Measurements from ENCODE around the gene NINJ2. TPM values are rescaled to one million over a fixed set of nuclear protein-coding genes. Genes with fewer than 3 reads are reported as not detected.

The NINJ2 gene
- total and polyA plus RNA-seq, 12 donors, result 1.1 to 9.1 (median 2.0) TPM

- DNase-seq, result peak in 6 of 7 donors; percentile 53 to 77 (median 60)
- Histone ChIP-seq H3K4me3 (no peak overlapping the region), H3K27ac (no peak overlapping the region), H3K36me3 (replicated peaks in 1 of 2) (no peaks in the 10 kb centered on the region), H3K4me1 (replicated peaks in 1 of 2) (peaks cover 0 to 15% of the 10 kb centered on the region in 2 donors), H3K9me3 (replicated peaks in 1 of 3) (no peaks in the 10 kb centered on the region), H3K27me3 (no peaks in the 10 kb centered on the region)
- intact Hi-C loops (cut with DNase I), result loop anchor here in 1 of 2 donors (5.0 kb wide), 1 partner anchor 104 kb away; no protein-coding TSS in a partner anchor
- 58 to 62% (median 61%) methylated on average over 40 to 41 of the region's 41 CpGs for WGBS, 4 donors
- no peak for TF ChIP-seq POLR2A (IDR thresholded peaks at IDR 0.05)
- TF ChIP-seq CTCF (IDR thresholded peaks at IDR 0.05), result no peak
Measured at GRCh38 chr12:546265-546919, 116.9 kb downstream of the NINJ2 start.

GRCh38 chr12:545835-546234 is 117.4 kb downstream of the NINJ2 start:
- no peaks in the 10 kb centered on the region for H3K9me3 ChIP-seq (replicated peaks in 1 of 3)
- no peak for DNase-seq
- WGBS, 4 donors, result 66 to 83% (median 78%) methylated on average over 6 of the region's 6 CpGs
- TF ChIP-seq CTCF (IDR thresholded peaks at IDR 0.05) (no peak), POLR2A (IDR thresholded peaks at IDR 0.05) (no peak)
- H3K36me3 ChIP-seq (replicated peaks in 1 of 2), result no peaks in the 10 kb centered on the region
- intact Hi-C loops (cut with DNase I), result loop anchor here (2.0 to 5.0 kb wide), 2 partner anchors 97 to 104 kb away; no protein-coding TSS in a partner anchor
- H3K4me1 ChIP-seq (replicated peaks in 1 of 2), result peaks cover 0 to 19% of the 10 kb centered on the region in 2 donors
- H3K27ac ChIP-seq, result no peak overlapping the region
- H3K4me3 ChIP-seq, result no peak overlapping the region
- H3K27me3 ChIP-seq, result no peaks in the 10 kb centered on the region

GRCh38 chr12:544941-545635 is 118.2 kb downstream of the NINJ2 start:
- 85 to 91% (median 86%) methylated on average over 8 to 9 of the region's 9 CpGs for WGBS, 4 donors
- TF ChIP-seq POLR2A (IDR thresholded peaks at IDR 0.05) (no peak), CTCF (IDR thresholded peaks at IDR 0.05) (no peak)
- H3K4me3 ChIP-seq, result no peak overlapping the region
- no peaks in the 10 kb centered on the region for H3K36me3 ChIP-seq (replicated peaks in 1 of 2)
- no peaks in the 10 kb centered on the region for H3K9me3 ChIP-seq (replicated peaks in 1 of 3)
- H3K27me3 ChIP-seq, result no peaks in the 10 kb centered on the region
- intact Hi-C loops (cut with DNase I), result loop anchor here (2.0 to 5.0 kb wide), 2 partner anchors 96 to 103 kb away; no protein-coding TSS in a partner anchor
- H3K4me1 ChIP-seq (replicated peaks in 1 of 2), result peaks cover 0 to 19% of the 10 kb centered on the region in 2 donors
- no peak overlapping the region for H3K27ac ChIP-seq
- no peak for DNase-seq

- DNase-seq, result no peak
- intact Hi-C loops (cut with DNase I), result loop anchor here in 1 of 2 donors (2.0 kb wide), 1 partner anchor 95 kb away; no protein-coding TSS in a partner anchor
- Histone ChIP-seq H3K4me3 (no peak overlapping the region), H3K9me3 (replicated peaks in 1 of 3) (no peaks in the 10 kb centered on the region), H3K27me3 (no peaks in the 10 kb centered on the region), H3K27ac (no peak overlapping the region), H3K4me1 (replicated peaks in 1 of 2) (peaks cover 0 to 23% of the 10 kb centered on the region in 2 donors), H3K36me3 (replicated peaks in 1 of 2) (no peaks in the 10 kb centered on the region)
- TF ChIP-seq POLR2A (IDR thresholded peaks at IDR 0.05) (no peak), CTCF (IDR thresholded peaks at IDR 0.05) (no peak)
- WGBS, 4 donors, result 90 to 98% (median 94%) methylated on average over 7 to 8 of the region's 8 CpGs
Measured at GRCh38 chr12:544142-544541, 119.1 kb downstream of the NINJ2 start.
